HG03025 (cell line): ENCODE measurements around the gene DDR2.

Experiments used
- ATAC-seq: cut with Tn5 transposase; IDR thresholded peaks from one replicate; pipeline ENCODE4 v1.9.1; 2021; ENCODE audit warnings: mild to moderate bottlenecking, moderate library complexity; ENCODE audit not compliant: unreplicated experiment, low FRiP score

The DDR2 gene

DNA sequence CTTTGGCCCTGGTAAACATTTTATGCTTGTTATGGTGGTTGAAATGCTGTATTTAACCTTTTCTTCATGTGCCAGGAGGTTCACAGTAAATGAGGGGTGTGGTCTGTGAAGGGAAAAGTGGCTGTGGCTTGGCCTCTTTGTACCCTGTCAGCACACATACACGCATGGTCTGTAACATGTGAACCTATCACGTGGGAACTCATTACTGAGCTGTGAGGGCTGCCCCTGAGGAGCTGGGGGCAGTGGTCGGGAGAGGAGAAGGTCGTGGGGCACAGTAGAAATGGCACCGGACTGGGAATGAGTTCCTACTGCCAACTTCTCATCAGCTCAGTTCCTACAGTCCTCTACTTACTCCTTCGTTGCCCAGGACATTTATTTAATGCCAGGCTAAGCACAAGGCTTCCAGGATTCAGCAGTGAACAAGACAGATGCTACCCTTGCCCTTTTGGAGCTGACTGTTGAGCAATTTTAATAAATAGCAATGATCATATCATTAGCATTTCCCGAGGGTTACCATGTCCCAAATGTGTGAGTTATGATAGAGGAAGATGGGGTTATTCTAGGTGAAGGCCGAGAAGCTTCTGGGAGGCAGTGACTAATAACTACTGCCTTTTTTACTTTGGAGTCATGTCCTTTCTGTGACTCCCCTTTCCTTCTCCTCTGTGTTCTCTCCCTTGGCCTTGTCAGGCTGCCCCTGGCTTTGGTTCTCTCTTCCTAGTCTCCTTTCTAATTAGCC lies 38.8 kb downstream of the DDR2 start:
- no peak for ATAC-seq

DNA sequence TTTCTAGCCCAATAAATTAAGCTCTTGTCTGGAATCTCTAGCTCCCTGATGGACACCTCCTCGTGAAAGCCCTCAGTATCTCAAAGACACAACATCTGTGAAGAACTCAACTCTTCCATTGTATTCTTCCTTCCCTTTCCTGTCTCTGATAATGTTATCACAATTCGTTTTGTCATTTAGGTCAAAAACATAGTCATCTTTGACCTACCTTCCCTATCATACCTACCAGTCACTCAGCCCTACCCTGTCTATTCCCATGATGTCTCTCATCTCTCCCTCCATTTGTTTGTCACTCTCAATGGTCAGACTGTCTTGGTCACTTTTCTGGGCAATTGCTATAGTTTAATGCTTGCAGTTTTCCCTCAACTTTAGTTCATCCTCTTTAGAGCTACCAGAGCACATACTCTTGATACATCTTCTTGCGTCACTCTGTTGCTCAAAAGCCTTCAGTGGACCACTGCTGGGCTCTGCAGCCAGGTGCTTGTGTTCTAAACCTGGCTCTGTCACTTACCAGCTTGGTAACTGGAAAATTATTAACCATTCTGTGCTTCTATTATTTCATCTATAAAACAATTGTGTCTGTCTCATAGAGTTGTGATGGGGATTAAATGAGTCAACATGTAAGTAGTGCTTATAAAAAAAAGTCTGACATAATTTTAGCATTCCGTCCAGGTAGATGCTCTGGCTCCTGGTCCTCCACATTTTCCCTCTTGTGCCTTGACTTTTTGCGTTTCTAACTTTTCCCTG lies 39.6 kb downstream of the DDR2 start:
- ATAC-seq, result no peak

DNA sequence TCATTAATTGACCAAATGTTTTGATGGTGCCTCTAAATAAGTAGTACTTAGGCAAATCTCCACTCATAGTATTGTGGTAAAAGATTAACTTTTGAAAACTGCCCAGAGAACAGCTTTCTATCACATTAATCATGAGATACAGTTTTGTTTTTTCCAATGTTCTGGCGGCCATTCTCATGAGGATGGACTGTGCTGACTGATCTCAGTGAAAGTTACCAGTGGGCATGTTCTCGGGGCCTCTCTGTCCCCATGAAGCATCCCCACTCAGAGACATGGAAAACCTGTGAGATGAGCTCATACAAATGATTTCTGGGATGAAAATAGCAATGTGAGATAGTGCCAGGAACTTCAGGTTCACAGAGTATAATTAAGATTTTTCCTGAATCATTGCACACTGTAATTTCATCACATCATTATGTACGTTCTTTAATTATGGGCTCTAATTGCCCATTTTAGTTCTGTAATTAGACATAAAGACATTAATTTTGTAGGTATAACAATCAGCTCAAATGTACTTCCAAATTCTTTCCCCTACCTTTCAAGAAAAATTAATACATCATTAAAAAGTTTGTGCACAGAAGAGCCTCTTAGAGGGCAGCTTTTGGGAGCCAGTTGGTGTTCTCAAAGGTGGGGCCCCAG lies 40.5 kb downstream of the DDR2 start:
- ATAC-seq, result no peak

DNA sequence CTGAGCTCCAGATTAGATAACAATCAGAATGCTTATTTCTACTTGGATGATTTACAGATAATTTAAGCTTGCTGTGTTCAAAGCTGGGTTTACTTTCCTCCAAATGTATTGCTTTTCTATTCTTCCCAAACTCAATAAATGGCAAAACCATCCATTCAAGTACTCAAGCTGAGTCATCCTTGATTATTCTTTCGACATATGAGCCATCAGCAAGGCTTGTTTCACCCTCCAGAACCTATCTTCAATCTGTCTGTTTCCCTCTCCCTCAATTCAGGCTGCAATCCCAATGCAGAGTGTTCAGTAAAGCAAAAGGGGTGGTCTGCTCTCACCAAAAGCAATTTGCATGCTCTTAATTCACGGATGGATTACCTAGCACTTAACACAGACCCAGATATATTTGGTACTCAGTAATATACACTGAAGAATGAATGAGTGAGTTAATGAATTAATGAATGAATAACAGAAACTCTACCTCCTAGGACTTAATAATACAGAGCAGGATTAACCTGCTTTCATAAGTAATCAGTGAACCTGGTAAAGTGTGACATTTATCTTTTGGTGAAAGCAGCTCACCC lies 41.9 kb downstream of the DDR2 start:
- ATAC-seq, result no peak

DNA sequence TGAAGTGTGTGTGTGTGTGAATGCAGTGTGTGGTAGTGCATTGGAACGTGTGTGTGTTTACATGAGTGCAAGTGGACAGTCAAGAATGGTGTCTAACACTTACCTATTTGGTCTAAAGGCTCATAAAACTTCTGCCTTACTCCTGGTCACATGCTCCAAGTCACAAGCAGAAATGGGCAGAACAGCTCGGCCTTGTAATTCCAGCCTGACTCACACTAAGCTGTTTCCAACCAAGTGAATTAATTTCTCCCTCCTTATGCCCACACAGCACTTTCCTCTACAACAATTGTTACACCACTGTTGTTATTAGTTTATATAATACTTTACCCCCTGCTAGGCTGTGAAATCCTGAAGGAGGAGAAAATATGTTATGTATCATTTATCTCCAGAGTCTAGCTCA lies 43.8 kb downstream of the DDR2 start:
- no peak for ATAC-seq

DNA sequence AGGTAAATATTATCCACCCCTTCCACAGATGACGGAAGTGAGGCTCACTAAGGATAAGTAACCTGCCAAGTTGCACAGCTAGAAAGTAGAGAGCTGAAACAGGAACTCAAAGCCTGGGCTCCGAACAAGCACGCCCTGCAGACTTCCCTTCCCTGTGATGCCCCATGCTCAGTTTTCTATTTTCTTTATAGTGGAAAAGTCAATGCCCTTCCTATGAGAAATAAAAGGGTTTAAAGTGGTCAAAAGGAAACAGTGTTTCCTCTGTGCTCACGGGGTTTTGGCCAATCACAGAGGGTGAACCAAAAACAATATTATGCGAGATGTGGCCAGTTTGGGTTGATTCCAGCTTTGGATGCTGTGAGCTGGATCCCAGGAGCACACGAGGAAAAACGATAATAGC lies 44.5 kb downstream of the DDR2 start:
- no peak for ATAC-seq

DNA sequence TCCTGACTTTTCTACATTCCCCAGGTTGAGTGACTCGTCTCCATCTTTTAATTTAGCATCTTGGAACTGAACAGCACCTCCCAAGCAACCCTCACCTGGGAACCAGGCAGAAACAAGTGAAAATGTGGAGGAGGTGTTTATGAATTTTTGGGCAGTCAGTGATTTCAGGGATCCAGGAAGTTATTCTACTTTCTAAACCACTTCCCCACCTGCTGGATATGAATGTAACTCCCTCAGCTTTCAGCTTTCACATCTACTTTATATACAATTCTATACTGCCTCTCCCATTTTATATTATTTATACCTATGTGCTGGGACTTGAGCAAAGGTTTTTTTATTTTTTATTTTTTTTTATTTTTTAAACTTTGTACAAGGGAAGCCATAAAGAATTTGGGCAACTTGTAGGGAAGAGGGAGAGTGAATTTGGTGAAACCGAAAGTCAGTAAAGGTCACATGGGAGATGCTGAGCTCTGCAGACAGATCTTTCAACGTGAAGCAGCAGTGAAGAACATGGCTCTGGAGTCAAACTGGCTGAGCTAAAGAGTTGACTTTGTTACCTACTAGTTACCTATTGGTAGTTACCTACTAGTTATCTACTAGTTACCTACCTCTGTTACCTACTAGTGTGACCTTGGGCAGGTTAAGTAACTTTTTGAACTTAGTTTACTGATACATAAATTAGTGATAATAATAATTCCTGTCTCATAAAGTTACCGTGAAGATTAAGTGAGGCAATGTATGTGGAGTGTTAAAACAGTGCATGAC lies 45.5 kb downstream of the DDR2 start:
- ATAC-seq, result no peak

DNA sequence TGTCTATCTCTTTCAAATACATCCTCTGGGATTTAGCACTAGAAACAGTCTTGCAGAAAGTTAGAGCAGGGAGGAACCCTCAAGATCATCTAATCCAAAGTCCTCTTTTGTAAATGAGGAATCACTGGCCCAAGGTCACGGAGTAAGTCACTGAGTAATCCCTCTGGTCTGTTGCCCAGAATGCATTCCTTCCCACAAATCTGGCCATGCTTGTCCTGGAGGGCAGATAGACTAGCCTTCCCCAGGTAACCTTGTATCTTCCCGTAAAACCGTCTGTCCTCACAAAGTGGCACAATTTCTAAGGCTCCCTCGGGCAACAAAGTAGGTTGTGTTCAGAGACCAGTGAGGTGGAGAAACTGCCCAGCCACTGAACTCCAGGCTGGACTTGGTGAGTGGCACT lies 46.2 kb downstream of the DDR2 start:
- ATAC-seq, result no peak

DNA sequence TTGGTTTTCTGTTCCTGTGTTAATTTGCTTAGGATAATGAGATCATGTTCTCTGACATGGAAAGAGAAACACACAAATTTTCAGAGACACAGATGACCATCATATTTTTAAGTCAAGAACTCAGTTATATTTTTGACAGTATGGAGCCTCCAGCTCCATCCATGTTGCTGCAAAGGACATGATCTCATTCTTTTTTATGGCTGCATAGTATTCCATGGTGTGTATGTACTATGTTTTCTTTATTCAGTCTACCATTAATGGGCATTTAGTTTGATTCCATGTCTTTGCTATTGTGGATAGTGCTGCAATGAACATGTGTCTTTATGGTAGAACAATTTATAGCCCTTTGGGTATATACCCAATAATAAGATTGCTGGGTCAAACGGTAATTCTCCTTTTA lies 47.0 kb downstream of the DDR2 start:
- ATAC-seq, result no peak

DNA sequence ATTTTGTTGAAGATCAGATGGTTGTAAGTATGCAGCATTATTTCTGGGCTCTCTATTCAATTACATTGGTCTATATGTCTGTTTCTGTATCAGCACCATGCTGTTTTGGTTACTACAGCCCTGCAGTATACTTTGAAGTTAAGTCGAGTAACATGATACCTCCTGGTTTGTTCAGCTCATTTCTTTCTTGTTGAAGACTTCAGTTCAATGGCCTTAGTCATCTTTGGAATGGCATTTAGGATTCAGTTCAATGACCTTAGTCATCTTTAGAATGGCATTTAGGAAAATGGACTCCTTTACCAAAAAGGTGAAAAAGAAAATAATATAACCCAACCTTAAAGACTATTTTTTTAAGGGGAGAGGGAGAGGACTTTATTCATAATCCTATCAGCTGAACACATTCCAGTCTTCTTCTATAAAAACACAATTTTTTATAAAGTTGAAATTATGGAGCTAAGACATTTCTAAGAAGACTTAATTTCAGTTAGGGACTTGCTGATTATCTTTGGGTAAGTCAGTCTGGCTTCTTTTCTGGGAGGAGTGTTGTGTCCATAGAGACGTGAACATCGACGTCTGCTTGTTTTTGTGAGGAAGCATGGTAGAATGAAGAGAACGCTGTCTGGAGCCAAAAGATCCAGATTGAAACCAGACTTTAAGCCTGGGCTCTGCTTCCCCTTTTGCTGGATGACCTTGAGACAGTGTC lies 48.3 kb downstream of the DDR2 start:
- no peak for ATAC-seq

DNA sequence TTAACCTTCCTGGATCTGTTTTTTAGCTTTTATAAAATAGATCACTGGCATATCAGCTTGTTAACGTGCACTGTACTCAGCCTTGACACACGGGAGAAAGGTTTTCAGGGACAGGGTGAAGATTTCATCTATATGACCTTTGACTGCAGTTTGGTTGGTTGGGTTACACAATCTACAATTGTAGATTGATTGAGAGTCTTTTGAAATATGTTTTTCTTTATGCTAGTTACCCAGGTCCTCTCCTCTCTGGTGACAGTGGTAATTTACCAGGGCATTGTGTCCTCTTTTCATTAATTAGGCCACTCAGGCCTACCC lies 48.8 kb downstream of the DDR2 start:
- ATAC-seq, result no peak

DNA sequence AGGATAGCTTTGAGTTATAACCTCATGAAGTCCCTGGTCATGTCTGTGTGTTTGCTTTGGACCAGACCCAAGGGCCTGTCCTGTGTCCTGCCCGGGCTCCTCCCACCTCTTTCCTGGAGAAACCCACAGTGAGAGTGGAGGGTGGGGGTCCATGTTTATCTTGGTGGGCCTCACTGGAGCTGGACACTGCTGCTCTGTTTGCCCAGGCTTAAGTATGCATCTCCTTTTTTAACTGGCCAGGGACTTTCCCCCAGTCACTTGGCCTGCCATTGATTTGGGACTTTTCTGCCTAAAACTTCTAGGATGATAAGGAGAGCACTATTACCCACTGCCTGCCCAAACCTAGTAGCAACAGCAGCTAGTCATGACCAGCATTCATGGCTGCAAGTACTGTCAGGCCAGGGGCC lies 49.8 kb downstream of the DDR2 start:
- ATAC-seq, result no peak

DNA sequence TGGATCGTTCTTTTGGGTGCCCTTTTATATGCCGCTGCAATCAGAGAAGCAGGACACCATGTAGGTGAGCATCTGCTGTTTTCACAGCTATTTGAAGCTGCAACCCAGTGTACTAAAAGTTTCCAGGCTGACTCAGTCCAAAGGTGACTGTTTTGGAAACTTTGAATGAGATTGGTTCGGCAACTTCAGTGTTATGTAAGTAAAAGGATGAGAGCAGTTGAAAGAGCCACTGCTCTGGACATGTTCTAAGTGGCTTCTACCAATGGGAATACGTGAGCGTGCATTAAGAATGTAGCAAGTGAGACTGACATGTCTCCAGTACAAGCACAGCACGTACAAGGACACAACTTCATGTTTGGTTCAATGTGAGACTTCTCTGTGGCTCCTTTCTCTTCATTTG lies 55.6 kb downstream of the DDR2 start:
- no peak for ATAC-seq

DNA sequence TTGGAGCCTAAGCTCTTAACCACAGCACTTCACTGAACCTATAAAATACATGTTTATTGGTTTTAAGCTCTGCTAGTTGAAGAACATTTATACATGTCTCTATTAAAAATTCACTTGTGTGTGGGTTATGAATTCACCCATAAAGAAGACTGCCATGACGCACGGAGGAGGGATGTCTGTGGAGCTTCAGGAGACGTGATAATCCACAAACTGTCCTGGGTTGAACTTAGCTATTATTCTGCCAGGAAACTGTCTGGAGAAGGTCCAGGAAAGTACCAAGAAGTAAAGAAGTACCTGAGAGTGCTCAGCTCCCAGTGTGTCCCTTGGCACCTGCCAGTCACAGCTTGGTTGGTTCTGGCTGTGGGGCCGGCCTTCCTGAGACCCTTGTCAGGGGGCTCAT lies 56.3 kb downstream of the DDR2 start:
- no peak for ATAC-seq

DNA sequence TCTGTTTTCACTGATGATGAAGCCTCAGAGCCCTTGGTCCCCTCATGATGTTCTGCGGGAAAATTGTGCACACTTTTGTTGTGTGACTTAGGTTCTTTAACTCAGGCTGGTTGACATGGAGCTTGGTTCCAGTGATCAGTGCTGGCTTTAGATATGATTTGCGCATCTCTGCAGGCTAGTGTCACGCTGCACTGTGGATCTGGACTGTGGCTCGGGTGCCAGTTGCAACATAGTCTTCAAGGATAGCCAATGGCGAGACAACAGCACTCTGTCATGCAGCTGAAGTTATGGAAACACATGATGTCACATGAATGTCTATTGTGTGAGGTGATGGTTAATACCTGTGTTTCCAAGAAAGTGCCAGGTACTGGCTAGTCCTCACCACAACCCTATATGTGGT lies 56.7 kb downstream of the DDR2 start:
- ATAC-seq, result no peak

DNA sequence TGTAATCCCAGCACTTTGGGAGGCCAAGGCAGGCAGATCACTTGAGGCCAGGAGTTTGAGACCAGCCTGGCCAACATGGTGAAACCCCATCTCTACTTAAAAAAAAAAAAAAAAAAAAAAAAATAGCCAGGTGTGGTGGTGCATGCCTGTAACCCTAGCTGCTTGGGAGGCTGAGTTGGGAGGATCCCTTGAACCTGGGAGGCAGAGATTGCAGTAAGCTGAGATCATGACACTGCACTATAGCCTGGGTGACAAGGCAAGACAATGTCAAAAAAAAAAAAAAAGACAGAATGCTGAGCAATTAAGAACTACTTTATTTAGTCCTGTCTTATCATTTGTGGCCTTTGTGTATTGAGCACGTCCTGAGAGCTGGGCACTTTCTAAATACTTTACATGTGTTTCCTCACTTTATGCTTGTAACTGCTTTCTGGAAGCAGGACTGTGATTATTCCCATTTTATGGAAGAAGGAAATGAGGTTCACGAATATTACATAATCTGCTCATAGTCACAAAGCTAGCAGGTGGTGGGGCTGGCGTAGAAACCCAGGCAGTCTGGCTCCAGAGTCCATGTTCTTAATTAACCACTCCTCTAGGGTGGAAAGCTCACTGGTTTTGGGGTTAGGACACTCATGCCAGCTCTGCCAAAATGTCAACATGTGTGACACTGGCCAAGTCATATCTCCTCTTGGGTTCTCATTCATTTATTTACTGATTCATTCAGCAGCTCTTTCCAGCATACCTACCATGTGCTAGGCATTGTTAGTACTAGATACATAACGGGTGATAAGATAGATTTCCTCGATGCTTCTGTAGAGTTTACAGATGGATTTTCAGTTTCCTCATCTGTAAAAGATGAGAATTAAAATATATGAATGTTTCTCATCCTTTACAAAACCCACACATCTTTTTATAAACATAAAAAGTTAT lies 57.7 kb downstream of the DDR2 start:
- ATAC-seq, result no peak

DNA sequence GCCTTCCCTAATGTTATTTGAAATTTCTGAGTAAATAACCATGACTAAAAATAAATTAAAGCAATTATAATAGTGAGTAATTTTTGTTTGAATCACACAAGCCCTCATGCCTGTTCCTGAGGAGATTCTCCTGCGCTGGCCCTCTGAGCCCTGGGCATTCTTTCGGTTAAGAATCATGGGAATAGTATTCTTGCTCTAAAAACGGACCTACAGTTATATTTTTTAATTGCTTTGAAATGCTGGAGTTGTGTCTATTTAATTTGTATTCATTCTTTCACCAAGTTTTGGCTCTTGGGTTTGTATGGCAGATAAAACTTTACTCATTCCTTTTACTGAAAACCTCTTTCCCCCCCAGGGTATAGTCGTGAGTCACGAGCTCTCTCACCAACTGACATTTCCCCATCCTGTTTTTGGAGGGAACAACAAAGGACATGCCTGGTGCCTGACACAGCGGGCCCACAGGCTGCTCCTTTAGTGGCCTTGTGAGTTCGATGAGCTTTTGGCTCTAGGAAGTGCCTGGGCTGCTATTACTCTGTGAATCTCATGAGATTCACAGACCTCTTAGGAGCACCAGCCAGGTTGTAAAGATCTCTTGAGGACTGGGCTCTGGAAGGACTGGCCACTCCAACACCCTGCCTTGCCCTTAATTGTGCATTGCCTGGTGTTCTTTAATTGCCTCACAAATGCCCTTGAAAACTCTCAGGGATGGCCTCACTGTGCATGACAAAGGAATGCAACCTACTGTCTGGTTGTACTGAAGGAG lies 58.6 kb downstream of the DDR2 start:
- ATAC-seq, result no peak

DNA sequence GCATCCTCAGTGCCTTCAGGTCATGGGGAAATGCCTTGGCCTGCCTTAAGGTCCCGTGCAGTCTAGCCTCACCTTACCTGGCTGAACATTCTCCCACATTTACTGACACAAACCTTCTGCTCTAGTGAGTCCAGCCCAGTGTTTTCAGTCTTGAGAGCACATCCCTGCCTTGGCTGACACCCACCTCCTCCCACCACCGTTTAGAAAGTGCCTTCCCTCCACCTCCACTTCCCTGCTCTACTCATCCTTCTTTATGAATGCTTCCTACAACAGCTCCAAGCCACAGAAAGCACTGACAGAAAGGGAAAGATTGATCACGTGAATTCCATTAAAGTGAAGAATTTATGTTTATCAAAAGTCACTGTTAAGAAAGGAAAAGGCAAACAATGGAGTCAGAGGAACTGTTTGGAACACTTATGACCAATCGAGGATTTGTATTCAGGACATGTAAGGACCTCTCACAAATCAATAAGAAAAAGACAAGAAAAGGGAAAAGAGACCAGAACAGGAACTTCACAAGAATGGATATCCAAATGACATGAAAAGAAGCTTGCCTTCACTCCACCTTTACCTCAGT lies 59.8 kb downstream of the DDR2 start:
- ATAC-seq, result no peak
